Stimulated activated CD8-positive, alpha-beta memory T cell treated with anti-CD3 and anti-CD28 coated beads, Interleukin-12 subunit alpha, Interleukin-12 subunit beta, amount 100 ng/mL, for 24 hours (primary cell): ENCODE data around the gene FNDC1.
"Not testable (repeated sequence)": the region's sequence is repeated elsewhere in the genome, so short reads cannot be mapped to it uniquely, and the experiment has no call there.

Experiments
- DNase-seq: peaks from one replicate; pipeline ENCODE4 v3.0.0-alpha.2; 2020; ENCODE audit errors: extremely low read depth

The FNDC1 gene

DNA sequence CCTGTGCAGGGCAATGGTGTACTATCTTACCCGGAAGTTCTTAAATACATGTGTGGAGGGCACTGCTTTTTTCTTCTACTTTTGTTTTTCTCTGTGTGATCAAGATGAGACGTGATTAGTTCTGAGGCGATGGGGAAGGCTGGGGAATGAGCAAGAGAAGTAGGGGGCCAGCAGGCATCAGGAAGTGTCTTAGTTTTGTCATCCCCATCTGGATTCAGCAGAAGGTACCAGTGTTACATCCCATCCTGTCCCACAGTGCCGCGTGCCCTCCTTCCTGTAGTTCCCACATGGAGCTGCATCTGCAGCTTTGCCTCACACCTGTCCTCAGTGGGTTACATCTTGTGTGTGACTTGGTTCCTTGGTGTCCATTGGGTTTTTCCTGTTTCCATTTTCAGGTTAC lies 86.9 kb downstream of the FNDC1 start:
- no peak for DNase-seq

DNA sequence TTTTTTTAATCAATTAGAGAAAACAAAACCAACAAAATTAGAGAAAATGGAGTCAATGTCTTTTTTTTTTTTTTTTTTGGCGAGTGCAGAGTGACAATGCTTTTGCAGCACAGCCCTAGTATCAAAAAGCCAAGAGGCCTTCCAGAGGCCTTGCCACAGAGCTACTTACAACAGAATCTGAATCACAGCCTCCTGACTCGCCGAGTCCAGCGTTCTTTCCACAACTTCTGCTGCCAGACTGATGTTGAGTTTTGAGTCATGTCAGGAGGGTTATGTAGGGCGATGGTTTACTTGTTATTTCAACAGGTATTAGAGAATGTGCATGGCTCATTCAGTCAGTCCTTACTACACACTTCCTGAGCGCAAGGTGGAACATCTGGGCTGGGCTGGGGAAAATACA lies 88.6 kb downstream of the FNDC1 start:
- DNase-seq = no peak

DNA sequence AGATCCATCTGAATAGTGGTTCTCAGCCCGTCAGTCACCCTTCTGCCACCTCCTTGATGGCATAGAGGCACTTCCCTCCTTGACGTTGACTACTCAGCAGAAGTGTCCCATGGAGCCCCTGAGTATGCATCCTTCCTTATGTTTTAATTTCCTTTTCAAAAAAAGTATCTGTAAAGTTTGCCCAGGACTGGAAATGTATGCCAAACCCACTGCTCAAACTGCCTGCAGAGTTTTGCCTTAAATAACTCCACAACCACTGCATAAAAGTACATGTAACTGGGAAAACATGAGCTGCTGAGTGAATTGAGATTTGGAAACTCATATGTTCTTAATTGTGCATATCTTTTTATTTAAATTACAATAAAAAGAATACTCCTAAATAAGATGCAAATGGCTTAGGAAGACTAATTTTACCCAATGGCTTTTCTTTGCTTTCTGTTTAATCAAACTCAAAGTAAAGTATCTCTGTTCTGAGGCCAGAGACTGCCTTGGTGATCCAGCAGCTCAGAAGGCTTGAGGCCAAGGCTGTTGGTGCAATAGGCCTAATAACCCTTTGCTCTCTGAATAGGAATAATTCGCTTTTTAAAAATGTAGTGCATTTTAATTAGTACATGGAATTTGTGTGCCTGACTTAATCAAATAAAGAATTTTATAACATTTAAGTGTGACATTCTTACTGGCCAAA lies 90.4 kb downstream of the FNDC1 start:
- no peak for DNase-seq

DNA sequence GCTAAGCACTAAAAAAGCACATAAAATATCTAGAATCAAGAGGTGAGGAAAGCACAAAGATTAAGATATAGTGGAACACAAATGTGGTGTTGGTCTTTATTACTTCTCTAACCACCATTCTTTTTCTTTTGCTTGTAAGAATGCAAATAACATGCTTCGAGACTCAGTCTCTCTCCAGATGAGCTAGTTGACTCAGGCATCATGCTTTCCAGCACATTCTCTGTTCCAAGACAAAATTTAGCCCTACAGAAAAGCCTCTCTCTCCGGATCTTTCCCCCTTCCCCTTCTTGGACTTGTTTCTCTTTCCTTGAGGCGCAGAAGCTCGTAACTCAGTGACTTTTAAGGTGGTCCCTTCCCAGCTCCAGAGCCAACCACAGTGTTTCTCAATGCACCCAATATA lies 91.0 kb downstream of the FNDC1 start:
- no peak for DNase-seq

DNA sequence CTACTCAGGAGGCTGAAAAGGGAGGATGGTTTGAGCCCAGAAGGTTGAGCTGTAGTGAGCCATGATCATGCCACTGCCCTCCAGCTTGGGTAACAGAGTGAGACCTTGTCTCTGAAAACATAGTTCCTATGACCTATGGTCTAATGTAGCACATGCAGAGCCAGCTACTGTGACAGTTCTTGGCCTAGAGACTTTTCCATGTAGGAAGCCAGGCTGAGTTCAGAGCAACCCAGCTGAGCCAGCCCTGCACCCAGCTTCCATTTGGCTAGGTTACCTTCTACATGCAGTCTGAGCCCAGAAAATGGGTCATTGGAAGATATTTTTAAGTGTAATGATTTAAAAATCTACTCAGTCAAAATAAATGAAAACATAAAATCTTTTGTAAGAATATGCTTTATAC lies 92.8 kb downstream of the FNDC1 start:
- no peak for DNase-seq

DNA sequence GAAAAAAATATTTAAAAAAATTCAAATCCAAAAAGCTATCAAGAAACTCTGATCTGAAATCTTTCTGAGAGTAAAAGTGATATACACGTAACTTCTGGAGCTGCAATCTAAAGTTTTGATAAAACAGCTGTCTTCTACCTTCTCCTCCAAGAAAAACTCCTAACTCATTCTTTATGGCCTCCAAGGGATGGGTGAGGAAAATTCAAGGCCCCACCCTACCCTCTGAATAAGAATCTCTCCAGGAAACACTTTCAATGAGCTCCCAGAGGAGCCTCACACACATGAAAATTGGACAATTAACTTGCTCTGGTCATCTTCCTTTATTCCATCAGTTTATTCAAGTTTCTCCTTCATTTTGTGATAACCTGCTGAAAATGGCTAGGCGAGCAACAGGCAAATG lies 93.4 kb downstream of the FNDC1 start:
- DNase-seq = no peak

DNA sequence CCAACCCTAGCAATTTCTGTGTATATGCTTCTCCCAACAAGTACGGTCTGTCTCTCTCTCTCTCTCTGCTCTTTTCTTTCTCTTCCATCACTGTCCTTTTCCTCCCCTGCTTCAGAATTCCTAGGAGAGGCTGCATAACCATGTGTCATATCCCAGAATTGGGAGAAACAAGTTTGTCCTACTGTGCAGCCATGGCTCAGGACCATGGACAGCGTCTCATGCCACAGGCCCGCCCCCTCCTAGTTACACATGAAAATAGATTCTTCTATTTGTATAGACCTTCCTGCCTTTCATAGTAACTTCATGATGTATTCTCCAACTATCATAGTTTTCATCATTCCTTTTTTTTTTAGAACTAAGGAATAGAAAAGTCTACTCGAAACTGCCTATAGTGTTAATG lies 98.0 kb downstream of the FNDC1 start:
- DNase-seq = no peak

DNA sequence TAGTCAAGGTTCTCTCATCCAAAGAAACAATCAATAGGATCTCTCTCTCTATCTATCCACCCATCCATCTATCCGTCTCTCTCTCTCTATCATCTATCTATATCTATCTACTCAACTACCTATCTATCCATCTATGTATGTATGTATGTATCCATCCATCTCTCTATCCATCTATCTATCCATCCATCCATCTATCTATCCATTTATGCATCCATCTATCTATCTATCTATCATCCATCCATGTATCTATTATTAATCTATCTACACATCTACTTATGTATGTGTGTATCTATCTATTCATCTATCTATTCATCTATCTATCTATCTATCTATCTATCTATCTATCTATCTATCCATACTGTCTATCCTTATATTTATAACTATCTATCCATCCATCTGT lies 99.3 kb downstream of the FNDC1 start:
- DNase-seq = no peak

DNA sequence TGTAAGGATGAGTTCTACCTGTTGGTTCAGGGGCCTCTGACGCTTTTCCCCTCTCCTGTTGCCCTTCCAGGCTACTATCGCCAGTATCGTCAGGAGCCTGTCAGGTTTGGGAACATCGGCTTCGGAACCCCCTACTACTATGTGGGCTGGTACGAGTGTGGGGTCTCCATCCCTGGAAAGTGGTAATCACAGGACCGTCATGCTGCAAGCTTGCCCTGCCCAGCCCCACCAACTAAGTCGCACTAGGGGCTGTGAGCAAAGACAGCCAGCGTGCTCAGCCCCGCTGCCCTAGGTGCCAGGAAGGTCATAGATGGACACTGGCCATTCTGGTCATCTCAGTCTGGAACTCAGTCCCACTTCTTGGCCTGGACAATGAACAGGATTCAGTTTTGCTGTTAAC lies 102.1 kb downstream of the FNDC1 start:
- no peak for DNase-seq

DNA sequence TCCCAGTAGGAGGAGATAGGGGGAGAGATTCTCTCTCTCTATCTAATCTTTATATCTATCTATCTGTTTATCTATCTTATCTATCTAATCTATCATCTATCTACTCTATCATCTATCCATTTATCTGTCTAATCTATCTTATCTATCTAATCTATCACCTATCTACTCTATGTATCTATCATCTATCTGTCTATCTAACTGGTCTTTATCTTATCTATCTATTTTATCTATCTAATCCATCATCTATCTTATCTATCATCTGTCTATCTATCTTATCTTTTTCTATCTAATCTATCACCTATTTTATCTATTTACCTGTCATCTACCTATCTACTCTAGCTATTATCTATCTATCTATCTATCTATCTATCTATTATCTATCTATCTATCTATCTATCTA lies 109.4 kb downstream of the FNDC1 start:
- no peak for DNase-seq

DNA sequence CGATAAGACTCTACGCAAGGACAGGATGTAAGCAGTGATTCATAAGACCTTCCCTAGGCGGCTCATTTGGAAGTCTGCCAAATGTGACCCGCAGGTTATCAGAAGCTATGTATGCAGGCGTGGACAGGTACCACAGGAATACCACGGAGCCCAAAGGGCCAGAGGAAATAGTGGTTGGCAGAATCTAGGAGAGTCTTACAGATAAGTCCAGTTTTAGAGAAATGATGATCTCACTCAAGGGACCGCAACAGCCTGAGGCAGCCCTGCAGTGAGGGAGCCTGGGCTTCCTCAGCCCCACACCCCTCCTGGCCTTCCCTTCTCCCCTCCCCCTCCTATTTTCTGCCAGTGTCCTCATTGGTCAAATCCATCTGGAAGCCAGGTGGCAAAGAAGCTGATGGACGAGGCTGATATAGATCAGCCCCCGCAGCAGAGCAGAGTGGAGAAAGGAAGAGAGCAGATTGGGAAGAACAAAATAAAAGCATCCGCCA lies 110.6 kb downstream of the FNDC1 start:
- no peak for DNase-seq

DNA sequence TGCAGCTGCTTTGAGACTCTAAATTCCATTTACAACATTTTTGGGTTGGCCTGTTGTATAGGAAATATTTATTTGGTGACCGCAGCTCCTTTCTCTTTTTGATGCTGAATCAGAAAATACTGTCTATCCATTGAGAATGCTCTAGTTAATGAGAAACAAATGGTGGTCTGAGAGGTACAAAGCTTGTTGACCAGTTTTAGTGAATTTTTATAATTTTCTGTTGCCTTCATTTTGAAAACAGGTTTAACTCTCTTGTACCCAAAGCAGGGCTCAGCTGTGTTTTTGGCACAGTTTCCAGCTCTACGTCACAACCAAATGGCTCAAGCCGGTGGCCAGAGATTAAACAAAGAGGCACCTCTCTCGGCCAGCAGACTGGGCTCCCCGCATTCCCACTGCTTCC lies 113.2 kb downstream of the FNDC1 start:
- DNase-seq = no peak

DNA sequence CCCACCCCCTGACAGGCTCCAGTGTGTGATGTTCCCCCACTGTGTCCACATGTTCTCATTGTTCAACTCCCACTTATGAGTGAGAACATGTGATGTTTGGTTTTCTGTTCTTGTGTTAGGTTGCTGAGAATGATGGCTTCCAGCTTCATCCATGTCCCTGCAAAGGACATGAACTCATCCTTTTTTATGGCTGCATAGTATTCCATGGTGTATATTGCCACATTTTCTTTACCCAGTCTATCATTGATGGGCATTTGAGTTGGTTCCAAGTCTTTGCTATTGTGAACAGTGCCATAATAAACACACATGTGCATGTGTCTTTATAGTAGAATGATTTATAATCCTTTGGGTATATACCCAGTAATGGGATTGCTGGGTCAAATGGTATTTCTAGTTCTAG lies 115.5 kb downstream of the FNDC1 start:
- DNase-seq = not testable (repeated sequence)

DNA sequence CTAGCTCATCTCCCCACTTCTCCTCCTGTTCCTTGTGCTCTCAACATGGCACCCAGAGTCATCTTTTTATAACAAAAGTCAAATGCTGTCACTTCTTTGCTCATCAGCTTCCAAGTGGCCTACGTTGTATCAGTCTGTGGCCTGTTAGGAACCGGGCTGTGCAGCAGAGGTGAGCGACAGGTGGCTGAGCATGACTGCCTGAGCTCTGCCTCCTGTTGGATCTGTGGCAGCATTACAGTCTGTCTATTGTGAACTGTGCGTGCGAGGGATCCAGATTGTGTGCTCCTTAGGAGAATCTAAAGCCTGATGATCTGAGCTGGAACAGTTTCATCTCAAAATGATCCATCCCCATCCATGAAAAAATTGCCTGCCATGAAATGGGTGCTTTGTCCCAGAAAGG lies 129.6 kb downstream of the FNDC1 start:
- no peak for DNase-seq

DNA sequence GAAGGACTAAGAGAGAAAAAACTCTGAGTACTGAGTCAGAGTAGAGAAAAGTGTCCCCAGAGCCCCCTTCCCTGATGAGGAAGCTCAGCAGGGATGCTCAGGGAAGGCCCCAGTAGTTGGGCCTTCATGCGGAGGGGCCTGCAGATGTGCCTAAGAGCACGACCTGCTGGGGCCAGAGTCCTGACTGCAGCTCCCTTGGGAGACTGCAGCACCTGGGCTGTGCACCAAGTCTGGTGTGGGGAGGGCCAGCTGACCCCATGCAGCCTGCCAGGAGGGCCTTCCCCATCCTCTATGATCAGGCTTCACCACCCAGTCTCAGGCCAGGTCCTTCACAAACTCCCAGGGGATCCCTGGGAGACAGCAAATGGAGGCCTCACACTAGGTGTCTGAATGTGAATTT lies 130.4 kb downstream of the FNDC1 start:
- DNase-seq = no peak

DNA sequence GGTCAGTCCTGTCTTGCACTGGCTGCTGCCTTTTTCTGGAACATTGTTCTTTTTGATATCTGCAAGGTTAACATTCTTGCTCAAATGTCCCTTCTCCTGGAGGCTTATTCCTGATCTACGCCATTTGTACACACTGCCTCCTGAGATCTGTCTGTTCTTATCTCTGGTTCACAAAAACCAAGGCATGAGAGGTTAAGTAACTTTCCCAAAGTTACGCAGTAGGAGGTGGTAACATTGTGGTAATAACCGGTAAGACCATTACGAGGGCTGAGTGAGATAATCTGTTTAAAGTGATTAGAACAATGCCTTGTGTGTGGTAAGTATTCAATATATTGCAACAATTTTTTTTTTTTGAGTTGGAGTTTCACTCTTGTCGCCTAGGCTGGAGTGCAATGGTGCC lies 132.1 kb downstream of the FNDC1 start:
- no peak for DNase-seq

DNA sequence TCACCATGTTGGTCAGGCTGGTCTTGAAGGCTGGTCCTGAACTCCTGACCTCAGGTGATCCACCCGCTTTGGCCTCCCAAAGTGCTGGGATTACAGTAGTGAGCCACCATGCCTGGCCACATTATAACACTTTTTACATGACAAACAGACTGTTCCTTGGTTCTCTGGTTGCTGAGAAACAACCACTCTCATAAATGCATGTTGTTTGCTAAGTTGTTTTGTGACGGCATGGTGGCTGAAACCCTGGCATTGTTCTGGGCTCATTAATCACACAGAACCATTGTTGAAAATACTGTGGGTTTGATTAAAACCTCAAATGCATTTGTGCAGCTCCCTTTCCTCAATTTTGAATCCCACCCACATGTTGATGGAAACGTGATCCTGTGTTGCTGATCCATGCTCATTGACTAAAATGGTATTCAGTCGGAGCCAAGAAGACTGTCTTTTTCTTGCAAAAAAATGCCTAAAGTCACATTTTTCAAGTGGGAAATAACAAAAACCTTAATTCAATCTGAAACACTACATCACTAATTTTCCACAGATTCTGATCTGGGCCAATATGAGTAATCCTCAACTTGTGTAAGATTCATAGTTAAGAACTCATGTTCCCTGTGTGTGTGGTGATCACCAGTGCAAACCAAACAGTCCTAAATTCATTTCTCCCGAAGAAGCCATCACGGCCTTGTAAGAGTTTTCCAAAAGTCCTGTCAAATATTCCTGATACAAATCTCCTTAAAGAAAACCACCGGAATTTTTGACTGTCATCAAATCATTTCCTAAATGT lies 132.8 kb downstream of the FNDC1 start:
- DNase-seq = no peak

DNA sequence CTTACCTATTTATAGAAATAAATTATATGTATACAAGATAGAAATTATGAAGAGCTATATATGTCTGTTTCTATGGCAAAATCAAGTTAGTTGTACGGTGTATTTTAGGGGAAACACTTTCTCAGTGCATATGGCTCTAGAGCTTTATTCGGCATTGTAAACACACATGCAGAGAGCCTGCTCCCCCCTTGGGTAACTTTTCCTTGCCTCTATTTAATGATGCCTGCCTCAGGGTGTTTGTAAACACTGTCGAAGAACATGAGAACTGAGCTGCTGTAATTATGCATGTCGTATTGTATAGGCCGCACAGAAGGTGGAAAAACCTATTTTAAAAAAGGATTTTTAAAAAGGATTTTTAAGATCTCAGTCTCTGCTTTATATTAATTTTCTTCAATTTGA lies 133.4 kb downstream of the FNDC1 start:
- DNase-seq = no peak

DNA sequence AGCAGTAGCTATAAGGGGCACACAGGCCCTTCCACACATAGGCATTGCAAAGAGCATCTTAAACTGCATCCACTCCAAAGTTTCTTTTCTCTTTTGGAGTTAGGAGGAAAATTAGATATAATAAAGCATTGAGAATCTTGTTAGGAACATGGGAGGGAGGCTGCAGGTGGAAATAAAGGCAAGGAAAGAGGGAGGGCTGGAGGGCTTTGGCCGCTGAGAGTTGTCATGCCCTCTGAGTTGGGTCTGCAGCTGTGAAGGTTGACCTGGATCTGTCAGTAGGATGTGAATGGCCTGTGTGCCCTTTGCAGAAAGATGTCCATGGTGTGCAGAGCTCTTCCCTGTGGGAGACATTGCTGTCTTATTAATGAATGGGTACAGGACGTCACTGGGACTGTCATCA lies 134.0 kb downstream of the FNDC1 start:
- DNase-seq = no peak

DNA sequence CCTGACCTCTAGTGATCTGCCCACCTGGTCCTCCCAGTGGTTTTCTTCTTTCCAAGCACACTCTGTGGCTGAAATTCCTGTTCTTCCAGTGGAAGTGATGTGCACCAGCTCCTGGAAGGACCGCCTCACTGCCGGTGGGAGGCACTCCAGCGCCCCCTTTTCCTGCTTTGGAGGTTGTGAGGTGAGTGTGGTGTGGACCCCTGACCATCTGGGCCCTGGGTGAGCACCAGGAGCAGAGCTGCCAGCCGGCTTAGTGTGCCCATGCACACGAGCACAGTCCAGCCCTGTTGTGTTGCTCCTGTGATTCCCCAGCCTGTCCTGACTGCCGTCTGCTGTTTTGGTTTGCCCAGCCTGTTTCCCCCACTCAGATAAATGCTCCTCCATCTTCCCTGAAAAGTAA lies 134.6 kb downstream of the FNDC1 start:
- DNase-seq = no peak

DNA sequence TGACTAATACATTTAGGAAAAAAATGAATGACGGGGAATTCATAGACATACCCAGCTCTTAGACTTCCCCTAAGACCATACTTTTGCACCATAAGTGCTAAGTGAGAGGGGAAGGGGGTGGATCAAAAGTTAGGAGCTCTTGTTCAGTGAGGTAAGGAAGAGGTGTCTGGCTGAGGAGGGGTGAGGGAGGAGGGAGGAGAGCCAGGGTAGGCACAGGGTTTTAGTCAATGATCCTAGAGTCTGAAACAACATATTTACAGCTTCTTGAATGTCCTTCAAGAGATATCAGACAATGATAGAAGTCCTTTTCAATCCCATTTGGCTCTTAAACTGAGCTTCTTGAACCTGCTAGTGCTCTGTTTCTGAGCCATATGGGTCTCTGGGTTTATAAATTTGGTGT lies 135.4 kb downstream of the FNDC1 start:
- DNase-seq = no peak

DNA sequence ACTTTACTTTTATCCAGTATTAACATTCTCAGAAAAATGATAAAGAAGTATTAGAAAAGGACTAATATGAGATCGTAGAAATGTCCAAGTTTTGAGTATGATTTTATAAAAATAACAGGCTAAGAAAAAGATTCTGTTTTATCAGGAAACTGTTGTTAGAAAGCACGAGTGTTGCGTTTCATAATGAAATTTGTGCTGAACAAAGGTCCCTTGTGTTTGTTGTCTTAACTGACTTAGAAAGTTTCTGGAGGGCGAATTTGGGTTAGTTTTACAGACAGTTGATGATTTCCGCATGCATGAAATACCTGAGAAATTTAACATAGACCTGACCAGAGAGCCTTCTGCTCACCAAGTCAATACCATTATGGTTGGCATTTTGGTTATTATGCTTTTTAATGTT lies 136.0 kb downstream of the FNDC1 start:
- DNase-seq = no peak

DNA sequence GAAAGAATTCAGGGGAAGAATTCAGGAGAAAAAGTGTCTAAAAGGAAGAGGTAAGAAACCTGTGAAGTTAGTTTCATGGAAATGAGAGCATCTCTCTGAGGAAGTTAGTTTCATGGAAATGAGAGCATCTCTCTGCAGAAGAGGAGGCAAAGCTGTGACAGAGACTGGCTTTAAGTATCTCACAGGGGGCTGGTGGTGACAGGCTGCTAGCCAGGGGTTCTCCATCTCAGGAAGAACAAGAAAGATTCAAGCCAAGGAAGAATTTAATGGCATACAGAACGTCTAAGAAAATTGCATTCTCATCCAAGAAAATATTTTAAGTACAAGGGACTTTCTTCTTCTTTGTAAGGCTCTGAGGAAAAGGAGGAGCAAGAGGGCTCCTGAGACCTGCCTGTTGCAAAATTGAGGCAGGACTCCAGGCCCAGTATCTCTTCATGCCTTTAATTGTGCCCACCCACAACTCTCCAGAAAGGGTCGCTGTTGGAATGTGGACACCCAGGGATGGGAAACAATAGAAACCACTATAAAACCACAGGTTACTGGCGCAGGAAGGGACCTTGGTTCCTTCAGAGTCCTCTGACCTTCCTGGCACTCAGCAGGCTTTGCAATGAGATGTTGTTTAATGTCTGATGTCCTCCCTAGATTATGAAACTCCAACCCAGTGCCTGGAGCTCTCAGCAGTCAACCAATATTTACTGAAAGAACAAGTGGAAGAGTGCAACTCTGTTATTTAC lies 136.8 kb downstream of the FNDC1 start:
- no peak for DNase-seq
